NCI-H82 treated with DMSO at 0.1 percent for 48 hours (cell line): Measurements from ENCODE around the gene KDM1A.

Experiments
- DNase-seq: peaks from one replicate; lab custom pipeline; 2025; ENCODE audit not compliant: unreplicated experiment; lab: John Stamatoyannopoulos, UW

Gene KDM1A

GRCh38 chr1:23103001-23103889 is 84.0 kb downstream of the KDM1A start:
- no peak for DNase-seq

DNA sequence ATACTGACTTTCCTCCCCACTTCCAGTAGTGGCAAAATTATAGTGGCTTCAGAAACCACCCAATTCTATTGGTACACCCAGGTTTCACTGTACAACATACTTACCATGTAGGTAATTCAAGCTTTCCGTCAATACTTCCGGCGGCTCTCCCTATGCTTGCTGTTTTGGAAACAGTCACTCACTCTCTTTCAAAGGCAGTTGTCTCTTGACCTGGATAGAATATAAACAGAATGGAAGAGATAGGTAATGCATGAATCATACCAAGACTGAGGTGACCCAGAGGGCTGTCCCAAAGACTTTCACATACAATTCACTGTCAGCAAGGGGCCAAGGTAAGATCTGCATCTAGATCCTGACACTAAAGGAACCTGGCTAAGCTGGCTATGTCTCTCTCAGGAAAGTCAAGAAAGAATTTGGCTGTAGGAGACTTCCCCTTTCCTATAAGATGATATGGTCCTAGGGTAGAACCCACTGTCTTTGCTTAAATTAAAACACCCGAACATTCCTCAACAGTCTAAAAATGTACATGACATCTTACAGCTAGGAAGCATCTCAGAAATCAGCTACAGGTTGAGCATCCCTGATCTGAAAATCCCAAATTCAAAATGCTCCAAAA is 89.8 kb downstream of the KDM1A start:
- DNase-seq: no peak

DNA sequence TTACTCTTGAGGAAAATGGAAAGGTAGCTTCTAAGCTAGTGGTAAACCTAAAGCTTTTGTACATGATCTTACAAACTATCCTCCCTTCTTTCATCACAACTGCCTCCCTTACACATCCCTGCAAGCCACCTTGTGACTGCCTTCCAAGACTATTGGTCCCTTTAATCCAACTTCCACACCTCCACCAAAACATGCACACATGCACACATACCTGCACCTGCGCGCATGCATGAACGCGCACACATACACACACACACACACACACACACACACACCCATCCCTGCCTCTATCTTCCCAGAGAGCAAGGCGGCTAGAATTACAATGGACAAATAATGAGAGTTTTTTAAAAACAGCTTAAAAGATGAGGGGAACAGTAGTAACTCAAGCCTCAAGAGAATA is 91.1 kb downstream of the KDM1A start:
- no peak for DNase-seq

DNA sequence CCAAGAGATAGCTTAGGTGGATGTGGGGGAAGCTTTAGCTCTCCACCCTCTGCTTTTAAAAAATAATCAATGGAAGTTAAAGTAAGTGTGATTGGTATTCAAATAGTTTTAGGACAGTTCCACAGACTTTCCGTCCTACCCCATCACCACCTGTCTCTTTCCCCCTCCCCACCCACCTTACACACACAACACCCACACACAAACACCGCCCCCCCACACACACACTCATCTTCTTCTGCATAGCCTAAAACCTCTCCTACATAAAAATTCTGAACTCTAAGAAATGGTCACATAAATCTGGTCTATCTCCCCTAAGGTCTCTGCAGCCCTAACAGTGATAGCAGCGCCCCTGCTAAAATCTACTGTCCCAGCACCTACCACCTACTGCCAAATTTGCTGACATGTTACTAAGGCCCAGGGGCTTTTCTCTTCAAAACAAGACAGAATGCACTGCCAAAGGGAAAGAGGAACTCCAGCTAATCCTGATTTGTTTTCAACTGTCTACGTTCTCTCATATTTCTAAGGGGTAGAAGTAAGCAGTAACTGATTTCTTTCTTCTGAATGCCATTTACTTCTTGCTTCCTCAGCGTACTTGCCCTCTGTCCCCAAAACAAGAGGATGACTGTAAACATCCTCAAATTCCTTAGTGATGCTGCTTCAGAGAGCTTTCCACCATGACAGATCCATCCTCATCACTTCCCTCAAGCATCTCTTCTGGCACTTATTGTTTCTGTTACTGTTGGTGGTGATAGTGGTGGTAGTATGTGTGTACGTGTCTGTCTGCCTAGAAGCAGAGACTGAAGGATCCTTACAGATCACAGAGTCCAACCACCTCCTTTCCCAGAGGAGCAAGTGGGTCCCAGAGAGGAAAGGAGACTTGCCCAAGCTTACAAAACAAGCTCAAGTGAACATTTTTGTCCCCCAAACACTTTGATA is 92.6 kb downstream of the KDM1A start:
- no peak for DNase-seq

DNA sequence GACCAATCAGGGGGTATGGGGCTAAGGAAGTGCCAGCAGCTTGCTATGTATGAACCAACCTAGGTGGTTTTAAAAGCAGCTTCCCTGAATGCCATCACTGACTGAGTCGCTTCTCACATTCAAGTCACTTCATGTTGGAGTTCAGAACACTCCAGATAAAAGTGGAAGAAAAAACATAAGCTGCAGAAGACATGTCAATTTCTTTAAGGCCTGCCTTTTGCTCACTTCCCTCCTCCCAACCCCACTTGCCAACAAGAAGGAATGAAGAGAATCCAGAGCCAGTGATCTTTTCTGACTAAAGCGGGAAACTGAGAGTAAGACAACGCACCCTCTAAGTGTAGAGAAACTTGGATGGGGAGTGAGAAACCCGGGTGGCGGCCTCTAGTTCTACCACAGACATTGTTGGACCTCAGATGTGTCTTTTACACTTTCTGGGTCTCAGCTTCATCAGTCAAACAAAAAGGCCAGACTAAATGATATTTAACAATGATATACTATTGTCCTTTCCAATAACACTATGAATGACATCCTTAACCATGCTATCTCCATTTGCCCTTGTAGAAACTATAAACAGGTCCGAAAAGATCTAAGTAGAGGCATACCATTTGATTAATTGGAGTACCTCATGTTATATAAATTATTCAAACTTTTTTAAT is 95.3 kb downstream of the KDM1A start:
- no peak for DNase-seq

GRCh38 chr1:23116216-23116836 is 97.1 kb downstream of the KDM1A start:
- DNase-seq: no peak

GRCh38 chr1:23116921-23117699 is 97.8 kb downstream of the KDM1A start:
- DNase-seq: no peak

DNA sequence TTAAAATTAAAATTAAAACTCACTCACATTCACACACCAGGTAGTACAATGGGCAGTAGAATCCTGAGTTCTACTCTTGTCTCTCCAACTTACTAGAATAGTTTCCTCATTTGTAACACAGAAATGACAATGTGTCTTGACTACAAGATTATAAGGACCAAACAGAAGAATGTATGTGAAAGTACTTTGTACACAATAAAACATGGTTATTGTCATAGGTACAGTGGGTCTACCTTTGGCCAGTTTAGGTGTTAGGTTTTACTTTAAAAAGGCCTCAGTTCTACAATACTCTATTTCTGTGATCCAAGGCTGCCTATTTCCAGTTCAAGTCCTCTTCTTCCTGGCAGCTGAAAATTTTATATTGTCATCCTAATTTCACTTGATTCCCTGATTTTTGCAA is 99.1 kb downstream of the KDM1A start:
- DNase-seq: no peak

DNA sequence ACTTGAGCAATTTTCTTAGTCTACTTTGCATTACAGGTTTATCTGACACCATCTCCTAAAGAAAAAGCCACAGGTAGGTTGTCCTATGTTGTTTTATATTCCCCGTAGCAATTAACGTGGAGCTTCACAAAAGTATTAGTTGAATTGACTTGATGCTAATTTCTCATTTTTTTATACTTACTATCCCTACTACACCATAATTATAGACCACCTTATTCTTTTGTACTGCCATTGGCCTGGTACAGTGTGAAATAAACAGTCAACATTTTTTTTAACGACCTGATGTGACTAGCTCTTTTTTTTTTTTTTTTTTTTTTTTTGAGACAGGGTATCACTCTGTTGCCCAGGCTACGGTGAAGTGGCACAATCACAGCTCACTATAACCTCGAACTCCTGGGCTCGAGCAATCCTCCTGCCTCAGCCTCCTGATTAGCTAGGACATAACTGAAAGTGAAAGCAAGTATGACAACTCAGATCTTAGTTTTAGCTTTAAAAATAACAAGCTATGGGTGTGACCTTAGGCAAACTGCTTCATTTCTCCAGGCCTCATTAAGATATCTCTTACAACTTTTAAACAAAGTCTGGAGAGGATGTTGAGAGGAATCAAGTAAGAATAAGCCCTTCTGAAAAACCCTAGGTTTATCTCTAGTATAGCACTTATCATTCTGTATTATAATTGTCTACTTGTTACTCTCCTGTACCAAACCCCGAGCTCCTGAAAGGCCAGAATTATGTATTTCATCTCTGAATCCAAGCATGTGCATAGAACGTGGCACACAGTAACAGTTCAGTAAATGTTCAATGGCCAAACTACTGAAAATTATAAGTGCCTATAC is 99.9 kb downstream of the KDM1A start:
- DNase-seq: no peak

GRCh38 chr1:23120383-23120782 is 101.1 kb downstream of the KDM1A start:
- no peak for DNase-seq

- DNase-seq: peak; percentile 41
Observed at GRCh38 chr1:23122023-23122748, 102.9 kb downstream of the KDM1A start.

DNA sequence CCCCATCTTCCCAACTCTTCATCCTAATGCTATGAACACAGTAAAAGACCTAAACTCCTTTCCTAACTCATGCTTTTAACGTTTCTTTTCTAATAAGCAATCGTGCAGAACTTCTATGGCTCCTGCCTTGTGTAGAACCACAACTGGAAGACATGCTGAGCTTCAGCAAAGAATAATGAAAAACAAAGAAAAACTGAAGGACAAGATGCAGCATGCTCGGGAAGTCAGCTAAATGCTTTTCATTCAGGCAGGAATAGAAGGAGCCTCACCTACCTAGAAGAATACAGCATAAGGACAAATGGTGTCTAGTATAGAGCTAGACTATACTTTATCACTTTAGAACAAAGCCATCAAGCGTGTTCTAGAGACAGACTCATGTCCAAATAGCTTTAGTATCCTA is 103.5 kb downstream of the KDM1A start:
- DNase-seq: no peak

- no peak for DNase-seq
Observed at GRCh38 chr1:23123528-23123927, 104.3 kb downstream of the KDM1A start.

GRCh38 chr1:23124259-23125026 is 105.2 kb downstream of the KDM1A start:
- DNase-seq: no peak

- no peak for DNase-seq
Observed at GRCh38 chr1:23125489-23125888, 106.2 kb downstream of the KDM1A start.

- no peak for DNase-seq
Observed at GRCh38 chr1:23126200-23126599, 106.9 kb downstream of the KDM1A start.

GRCh38 chr1:23126801-23127200 is 107.5 kb downstream of the KDM1A start:
- DNase-seq: no peak
